ENCODE results near the gene GATA3. TPM values are rescaled to one million over a fixed set of nuclear protein-coding genes. Genes with fewer than 3 reads are reported as not detected.
A peak's percentile ranks its signal among the peaks of the same experiment; 100 is the strongest.
"Not testable (repeated sequence)": the region's sequence is repeated elsewhere in the genome, so short reads cannot be mapped to it uniquely, and the experiment has no call there.

GATA3 gene
- total RNA-seq, result 79.5 TPM in 2 replicates

DNA sequence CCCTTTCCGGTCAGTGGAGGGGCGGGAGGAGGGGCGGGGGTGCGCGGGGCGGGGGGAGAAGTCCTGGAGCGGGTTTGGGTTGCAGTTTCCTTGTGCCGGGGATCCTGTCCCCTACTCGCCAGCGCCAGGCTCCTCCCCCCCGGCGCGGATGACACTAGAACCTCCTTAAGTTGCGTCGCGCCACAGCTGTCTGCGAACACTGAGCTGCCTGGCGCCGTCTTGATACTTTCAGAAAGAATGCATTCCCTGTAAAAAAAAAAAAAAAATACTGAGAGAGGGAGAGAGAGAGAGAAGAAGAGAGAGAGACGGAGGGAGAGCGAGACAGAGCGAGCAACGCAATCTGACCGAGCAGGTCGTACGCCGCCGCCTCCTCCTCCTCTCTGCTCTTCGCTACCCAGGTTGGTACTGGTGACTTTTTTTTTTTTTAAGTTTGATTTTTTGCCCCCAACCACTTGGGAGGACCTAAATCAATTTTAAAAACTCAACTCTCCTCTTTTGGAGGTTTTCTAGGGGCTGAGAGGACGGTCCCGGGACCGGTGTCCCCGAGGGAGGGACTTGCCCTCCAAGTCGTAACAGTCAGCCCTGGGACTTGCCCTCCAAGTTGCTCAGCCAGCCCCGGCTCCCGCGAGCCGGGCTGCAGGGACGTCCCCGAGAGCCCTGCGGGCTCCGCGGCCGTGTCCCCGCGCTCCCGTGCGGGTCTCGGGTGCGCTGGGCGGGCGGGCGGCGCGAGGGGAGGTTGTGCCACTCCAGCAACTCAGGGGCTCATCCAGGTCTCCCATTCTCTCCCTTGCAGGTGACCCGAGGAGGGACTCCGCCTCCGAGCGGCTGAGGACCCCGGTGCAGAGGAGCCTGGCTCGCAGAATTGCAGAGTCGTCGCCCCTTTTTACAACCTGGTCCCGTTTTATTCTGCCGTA lies at the start of gene GATA3:
GATA3 (plus strand) TSS at position 195 of the 914 bp plus-strand sequence. CDS start 968 bp downstream, outside the sequence.
- intact Hi-C loops (cut with micrococcal nuclease), result loop anchor here (1.0 to 10.0 kb wide), 9 partner anchors 128 to 1020 kb away; partner anchors contain the start of genes ATP5F1C and KIN
- Mint-ChIP-seq H3K36me3 (ENCODE audit: low read depth) (peaks cover 34% of the 10 kb centered on the region), H3K4me1 (ENCODE audit: low read depth) (peaks cover 49% of the 10 kb centered on the region), H3K4me3 (peak within 1 kb of the TSS; percentile 99), H3K27me3 (ENCODE audit: insufficient read depth) (peaks cover 19% of the 10 kb centered on the region), H3K9me3 (no peaks in the 10 kb centered on the region), H3K27ac (peak within 1 kb of the TSS; percentile 99)
- DNase-seq (ENCODE audit: low spot score), result peak; percentile 82

DNA sequence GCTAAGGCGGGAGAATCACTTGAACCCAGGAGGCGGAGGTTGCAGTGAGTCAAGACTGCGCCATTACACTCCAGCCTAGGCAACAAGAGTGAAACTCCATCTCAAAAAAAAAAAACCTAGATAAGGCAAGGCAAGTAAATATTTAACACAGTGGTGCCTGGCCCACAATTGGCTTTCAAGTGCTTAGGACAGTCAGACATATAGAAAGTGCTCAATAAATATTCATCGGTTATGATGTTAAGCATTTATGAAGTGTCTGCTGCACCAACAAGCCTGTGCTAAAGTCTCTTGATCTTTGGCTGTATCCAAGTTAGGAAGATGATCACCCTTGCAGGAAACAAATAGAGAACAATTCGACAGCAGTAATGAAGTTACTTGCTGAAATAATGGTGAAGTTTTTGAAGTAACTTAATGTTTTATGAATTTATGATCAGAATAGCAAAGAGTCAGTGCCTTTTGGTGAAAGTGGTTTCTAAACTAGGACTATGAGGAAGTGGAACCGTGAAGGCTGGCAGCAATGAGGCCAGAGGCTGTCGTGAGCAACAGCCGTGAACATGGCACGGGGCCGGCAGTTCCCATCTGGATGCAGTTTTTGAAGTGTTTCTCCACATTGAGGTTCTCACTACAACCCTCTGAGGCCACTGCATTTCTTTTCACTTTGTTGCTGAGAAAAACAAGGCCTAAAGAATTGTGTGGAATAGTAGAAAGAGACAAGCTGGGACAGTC lies 48.1 kb upstream of the GATA3 start:
- H3K27ac Mint-ChIP-seq, result no peak overlapping the region
- intact Hi-C loops (cut with micrococcal nuclease), result no loop called here
- H3K4me3 Mint-ChIP-seq, result no peak overlapping the region
- peaks cover 21% of the 10 kb centered on the region for H3K9me3 Mint-ChIP-seq
- no peak for DNase-seq (ENCODE audit: low spot score)
- no peaks in the 10 kb centered on the region for H3K4me1 Mint-ChIP-seq (ENCODE audit: low read depth)
- H3K27me3 Mint-ChIP-seq (ENCODE audit: insufficient read depth), result no peaks in the 10 kb centered on the region
- H3K36me3 Mint-ChIP-seq (ENCODE audit: low read depth), result peaks cover 4% of the 10 kb centered on the region

DNA sequence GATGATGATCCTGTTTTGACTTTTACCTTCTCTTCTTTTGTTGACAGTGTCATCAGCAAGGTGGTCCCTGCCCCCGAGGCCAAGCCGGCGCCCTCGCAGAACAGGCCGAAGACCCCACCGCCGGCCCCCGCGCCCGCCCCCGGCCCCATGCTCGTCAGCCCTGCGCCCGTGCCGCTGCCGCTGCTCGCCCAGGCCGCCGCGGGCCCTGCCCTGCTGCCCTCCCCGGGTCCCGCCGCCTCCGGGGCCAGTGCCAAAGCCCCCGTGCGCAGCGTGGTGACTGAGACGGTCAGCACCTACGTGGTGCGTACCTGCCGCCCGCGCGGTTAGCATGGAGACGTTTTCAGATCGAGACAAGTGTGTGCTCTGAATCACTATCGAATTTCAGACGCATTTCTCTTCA lies 45.5 kb upstream of the GATA3 start:
- H3K9me3 Mint-ChIP-seq, result peaks cover 11% of the 10 kb centered on the region
- intact Hi-C loops (cut with micrococcal nuclease), result no loop called here
- no peak for DNase-seq (ENCODE audit: low spot score)
- no peaks in the 10 kb centered on the region for H3K4me1 Mint-ChIP-seq (ENCODE audit: low read depth)
- no peak overlapping the region for H3K4me3 Mint-ChIP-seq
- no peaks in the 10 kb centered on the region for H3K27me3 Mint-ChIP-seq (ENCODE audit: insufficient read depth)
- H3K36me3 Mint-ChIP-seq (ENCODE audit: low read depth), result peaks cover 8% of the 10 kb centered on the region
- H3K27ac Mint-ChIP-seq, result no peak overlapping the region

DNA sequence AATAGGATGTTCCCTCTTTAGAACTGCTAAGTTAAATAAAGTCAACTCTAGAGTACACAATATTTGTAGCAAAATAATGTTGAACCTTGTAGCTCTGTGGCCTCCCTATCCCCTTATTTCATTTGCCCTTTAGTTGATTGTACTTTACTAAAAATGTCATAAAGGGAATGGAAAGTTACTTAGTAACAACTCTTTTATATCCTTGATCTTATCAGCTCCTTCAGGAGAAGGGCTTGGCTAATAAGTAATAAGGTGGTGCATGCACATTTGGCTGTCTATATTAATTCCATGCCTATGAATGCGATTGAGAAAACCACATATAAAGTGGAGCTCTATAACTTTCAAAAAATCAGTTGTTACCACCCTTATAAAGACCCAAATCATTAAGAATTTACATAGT lies 41.5 kb upstream of the GATA3 start:
- Mint-ChIP-seq H3K27ac (no peak overlapping the region), H3K36me3 (ENCODE audit: low read depth) (peaks cover 17% of the 10 kb centered on the region), H3K4me1 (ENCODE audit: low read depth) (no peaks in the 10 kb centered on the region), H3K27me3 (ENCODE audit: insufficient read depth) (no peaks in the 10 kb centered on the region), H3K9me3 (no peaks in the 10 kb centered on the region), H3K4me3 (no peak overlapping the region)
- intact Hi-C loops (cut with micrococcal nuclease), result no loop called here
- DNase-seq (ENCODE audit: low spot score), result no peak

DNA sequence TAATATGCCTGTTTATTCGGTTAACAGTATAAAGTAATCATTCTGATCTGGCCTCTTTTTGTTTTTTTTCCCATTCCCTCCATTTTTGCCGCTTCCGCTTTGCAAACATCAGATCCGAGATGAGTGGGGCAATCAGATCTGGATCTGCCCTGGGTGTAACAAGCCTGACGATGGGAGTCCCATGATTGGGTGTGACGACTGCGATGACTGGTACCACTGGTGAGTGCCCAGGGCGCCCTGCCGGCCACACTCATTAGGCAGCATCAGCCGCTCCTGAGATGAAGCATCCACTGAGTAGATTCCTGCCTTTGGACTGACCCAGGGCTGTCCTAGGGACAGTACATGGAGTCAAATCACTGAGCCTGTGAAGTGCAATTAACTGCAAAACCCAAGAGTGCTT lies 40.9 kb upstream of the GATA3 start:
- Mint-ChIP-seq H3K27ac (no peak overlapping the region), H3K27me3 (ENCODE audit: insufficient read depth) (no peaks in the 10 kb centered on the region), H3K4me3 (no peak overlapping the region), H3K36me3 (ENCODE audit: low read depth) (peaks cover 17% of the 10 kb centered on the region), H3K9me3 (no peaks in the 10 kb centered on the region), H3K4me1 (ENCODE audit: low read depth) (no peaks in the 10 kb centered on the region)
- DNase-seq (ENCODE audit: low spot score), result no peak
- intact Hi-C loops (cut with micrococcal nuclease), result no loop called here

DNA sequence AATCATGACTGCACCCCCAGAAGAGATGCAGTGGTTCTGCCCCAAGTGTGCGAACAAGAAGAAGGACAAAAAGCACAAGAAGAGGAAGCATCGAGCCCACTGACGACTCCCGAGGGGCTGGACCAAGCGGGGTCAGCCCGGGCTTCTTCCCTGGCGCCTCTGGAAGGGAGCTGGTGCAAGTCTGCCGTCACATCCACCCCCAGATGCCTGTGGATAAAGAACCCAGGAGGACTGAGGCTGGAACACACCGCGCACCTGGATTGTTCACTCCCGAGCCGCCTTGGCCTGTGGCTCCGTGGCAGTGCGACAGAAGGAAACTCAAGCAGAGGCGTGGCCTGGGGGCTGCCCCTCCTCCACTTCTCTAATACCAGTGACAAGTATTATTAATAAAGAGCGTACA lies 39.8 kb upstream of the GATA3 start:
- H3K9me3 Mint-ChIP-seq, result no peaks in the 10 kb centered on the region
- no peak for DNase-seq (ENCODE audit: low spot score)
- H3K27me3 Mint-ChIP-seq (ENCODE audit: insufficient read depth), result no peaks in the 10 kb centered on the region
- H3K36me3 Mint-ChIP-seq (ENCODE audit: low read depth), result peaks cover 17% of the 10 kb centered on the region
- H3K4me1 Mint-ChIP-seq (ENCODE audit: low read depth), result no peaks in the 10 kb centered on the region
- H3K4me3 Mint-ChIP-seq, result no peak overlapping the region
- no peak overlapping the region for H3K27ac Mint-ChIP-seq
- intact Hi-C loops (cut with micrococcal nuclease), result no loop called here

DNA sequence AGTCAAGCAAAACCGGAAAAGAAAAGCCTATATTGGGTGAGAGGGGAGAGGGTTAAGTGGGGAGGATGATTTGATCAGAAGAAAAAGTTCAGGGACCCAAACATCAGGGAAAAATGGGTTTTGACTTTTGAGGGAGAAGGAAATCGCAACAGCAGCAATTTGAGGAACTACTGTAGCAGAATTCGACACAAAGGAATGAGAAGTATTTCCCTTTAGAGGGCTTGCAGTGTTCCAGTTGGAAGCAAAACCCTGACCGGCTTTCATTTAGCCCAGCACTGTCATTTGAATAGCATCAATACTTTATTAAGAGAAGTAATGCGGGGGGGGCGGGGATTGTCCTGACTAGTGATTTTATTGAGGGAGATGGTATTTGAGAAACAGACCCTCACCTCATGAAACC lies 37.2 kb upstream of the GATA3 start:
- H3K36me3 Mint-ChIP-seq (ENCODE audit: low read depth), result peaks cover 13% of the 10 kb centered on the region
- no peaks in the 10 kb centered on the region for H3K27me3 Mint-ChIP-seq (ENCODE audit: insufficient read depth)

DNA sequence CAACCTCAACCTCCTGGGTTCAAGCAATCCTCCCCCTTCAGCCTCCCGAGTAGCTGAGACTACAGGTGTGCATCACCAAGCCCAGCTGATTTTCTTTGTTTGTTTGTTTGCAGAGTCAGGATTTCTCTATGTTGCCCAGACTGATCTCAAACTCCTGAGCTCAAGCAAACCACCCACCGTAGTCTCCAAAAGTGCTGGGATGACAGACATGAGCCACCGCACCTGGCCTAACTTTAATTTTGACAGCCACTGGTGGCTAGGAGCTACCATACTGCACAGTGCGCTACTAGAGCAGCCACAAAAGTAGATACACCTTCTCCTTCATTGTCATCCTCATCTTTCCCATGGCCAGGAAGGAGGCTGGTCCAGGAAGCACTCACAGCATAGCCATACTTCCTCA lies 31.2 kb upstream of the GATA3 start:
- H3K27me3 Mint-ChIP-seq (ENCODE audit: insufficient read depth), result peaks cover 17% of the 10 kb centered on the region
- no peak overlapping the region for H3K27ac Mint-ChIP-seq
- intact Hi-C loops (cut with micrococcal nuclease), result no loop called here
- no peaks in the 10 kb centered on the region for H3K36me3 Mint-ChIP-seq (ENCODE audit: low read depth)
- peaks cover 13% of the 10 kb centered on the region for H3K4me1 Mint-ChIP-seq (ENCODE audit: low read depth)
- no peak overlapping the region for H3K4me3 Mint-ChIP-seq
- DNase-seq (ENCODE audit: low spot score), result no peak
- no peaks in the 10 kb centered on the region for H3K9me3 Mint-ChIP-seq

More for the DNA sequence above, 37.2 kb upstream of the GATA3 start:
- no peaks in the 10 kb centered on the region for H3K9me3 Mint-ChIP-seq
- H3K4me1 Mint-ChIP-seq (ENCODE audit: low read depth), result no peaks in the 10 kb centered on the region
- no peak for DNase-seq (ENCODE audit: low spot score)
- intact Hi-C loops (cut with micrococcal nuclease), result no loop called here
- no peak overlapping the region for H3K4me3 Mint-ChIP-seq
- H3K27ac Mint-ChIP-seq, result no peak overlapping the region

DNA sequence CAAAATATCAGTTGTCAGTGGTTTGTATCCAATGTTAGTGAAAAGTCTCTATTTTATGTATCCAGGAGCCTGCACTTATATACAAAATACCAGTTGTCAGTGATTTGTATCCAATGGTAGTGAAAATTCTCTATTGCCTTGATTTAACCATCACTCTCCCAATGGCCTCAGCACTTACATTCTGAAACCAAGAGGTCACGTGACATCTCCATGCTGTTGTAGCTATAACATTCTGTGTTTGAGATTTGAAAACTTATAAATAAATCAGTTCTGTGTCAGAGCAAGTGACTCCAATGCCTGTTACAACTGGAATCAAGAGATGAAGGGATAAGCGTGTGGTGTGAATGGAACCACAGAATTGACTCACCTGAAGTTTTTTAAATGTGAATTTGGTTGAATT lies 30.6 kb upstream of the GATA3 start:
- Mint-ChIP-seq H3K36me3 (ENCODE audit: low read depth) (no peaks in the 10 kb centered on the region), H3K4me1 (ENCODE audit: low read depth) (peaks cover 13% of the 10 kb centered on the region), H3K27ac (no peak overlapping the region), H3K9me3 (no peaks in the 10 kb centered on the region), H3K27me3 (ENCODE audit: insufficient read depth) (peaks cover 17% of the 10 kb centered on the region), H3K4me3 (no peak overlapping the region)
- intact Hi-C loops (cut with micrococcal nuclease), result no loop called here
- DNase-seq (ENCODE audit: low spot score), result no peak

DNA sequence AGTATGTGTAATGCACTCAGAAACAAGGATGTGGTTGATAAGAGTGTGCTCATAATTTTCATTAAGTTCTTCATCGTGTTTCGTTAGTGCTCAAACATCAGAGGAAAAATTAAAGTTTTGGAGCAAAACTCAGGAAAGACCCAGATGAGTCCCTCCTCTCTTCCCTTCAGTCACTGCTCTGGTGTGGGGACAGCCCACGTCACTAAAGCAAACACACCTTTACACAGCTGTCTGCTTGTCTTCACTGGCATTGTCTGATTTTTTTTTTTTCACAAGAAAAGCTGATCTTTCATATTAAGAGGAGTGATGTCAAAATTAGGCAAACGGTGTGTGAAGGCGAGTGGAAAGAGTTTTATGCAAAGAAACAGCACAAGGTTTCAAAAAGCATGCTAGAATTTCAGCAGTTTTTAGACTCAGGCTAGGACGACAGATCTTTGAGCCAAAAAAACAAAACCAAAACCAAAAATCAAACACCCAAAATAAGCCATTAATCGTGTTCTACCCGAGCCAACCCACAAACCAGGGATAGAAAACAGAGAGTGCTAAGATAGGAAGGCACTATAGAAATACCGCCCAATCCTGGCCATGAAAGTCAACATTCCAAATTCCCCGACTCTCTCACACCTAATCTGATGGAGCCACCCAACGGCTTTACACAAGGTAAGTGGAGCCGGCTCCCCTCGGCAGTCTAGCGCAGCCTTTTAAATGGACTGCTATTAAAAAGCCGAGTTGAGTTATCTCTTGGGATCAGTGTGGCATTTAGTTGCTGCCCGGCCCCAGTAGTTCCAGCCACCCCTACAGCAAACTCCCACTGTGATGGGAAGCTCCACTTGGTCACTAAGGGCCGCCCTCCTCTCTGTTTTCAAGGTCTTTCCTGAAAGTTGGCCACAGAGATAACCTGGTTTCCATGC lies 27.9 kb upstream of the GATA3 start:
- H3K27ac Mint-ChIP-seq, result no peak overlapping the region
- H3K36me3 Mint-ChIP-seq (ENCODE audit: low read depth), result no peaks in the 10 kb centered on the region
- no peaks in the 10 kb centered on the region for H3K9me3 Mint-ChIP-seq
- peaks cover 29% of the 10 kb centered on the region for H3K27me3 Mint-ChIP-seq (ENCODE audit: insufficient read depth)
- DNase-seq (ENCODE audit: low spot score), result no peak
- H3K4me1 Mint-ChIP-seq (ENCODE audit: low read depth), result peaks cover 13% of the 10 kb centered on the region
- intact Hi-C loops (cut with micrococcal nuclease), result no loop called here
- H3K4me3 Mint-ChIP-seq, result peak overlapping the region; percentile 38

DNA sequence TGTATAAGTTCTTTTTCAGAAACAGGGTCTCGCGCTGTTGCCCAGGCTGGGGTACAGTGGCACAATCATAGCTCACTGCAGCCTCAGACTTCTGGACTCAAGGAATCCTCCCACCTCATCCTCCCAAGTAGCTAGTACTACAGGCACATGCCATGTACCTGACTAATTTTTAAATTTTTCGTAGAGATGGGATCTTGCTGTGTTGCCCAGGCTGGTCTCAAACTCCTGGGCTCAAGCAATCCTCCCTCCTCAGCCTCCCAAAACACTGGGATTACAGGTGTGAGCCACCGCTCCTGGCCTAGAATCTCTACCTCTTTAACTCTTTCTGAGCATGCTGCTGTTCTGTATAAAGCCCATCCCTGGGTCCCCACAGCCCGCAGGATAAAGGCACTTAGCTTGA lies 23.3 kb upstream of the GATA3 start:
- H3K27ac Mint-ChIP-seq; H3K4me3 Mint-ChIP-seq; DNase-seq (ENCODE audit: low spot score); H3K36me3 Mint-ChIP-seq (ENCODE audit: low read depth); H3K9me3 Mint-ChIP-seq: not testable (repeated sequence)
- intact Hi-C loops (cut with micrococcal nuclease), result loop anchor here (10.0 kb wide), 1 partner anchor 366 kb away; the partner anchor contains the start of gene ITIH5
- H3K27me3 Mint-ChIP-seq (ENCODE audit: insufficient read depth), result peaks cover 42% of the 10 kb centered on the region
- H3K4me1 Mint-ChIP-seq (ENCODE audit: low read depth), result peaks cover 14% of the 10 kb centered on the region

DNA sequence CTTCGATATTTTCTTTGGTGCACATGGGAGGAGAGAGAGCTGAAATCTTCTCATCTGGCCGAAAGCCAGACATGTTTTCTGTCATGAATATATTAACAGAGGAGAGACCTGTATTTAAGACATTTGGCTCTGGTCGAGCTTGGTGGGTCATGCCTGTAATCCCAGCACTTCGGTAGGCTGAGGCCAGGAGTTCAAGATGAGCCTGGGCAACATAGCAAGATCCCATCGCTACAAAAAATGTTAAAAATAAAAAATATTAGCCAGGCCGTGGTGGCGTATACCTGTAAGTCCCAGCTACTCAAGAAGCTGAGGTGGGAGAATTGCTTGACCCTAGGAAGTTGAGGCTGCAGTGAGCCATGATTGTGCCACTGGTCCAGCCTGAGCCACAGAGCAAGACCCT lies 21.9 kb upstream of the GATA3 start:
- H3K36me3 Mint-ChIP-seq (ENCODE audit: low read depth), result peaks cover 3% of the 10 kb centered on the region
- H3K9me3 Mint-ChIP-seq, result peaks cover 5% of the 10 kb centered on the region
- H3K27me3 Mint-ChIP-seq (ENCODE audit: insufficient read depth), result peaks cover 48% of the 10 kb centered on the region
- H3K27ac Mint-ChIP-seq, result peak overlapping the region; percentile 48
- peaks cover 6% of the 10 kb centered on the region for H3K4me1 Mint-ChIP-seq (ENCODE audit: low read depth)
- no peak overlapping the region for H3K4me3 Mint-ChIP-seq
- intact Hi-C loops (cut with micrococcal nuclease), result loop anchor here (10.0 kb wide), 1 partner anchor 368 kb away; the partner anchor contains the start of gene ITIH5
- DNase-seq (ENCODE audit: low spot score), result no peak
